Gastroesophageal sphincter (tissue), 4 donors: ENCODE results near the gene TMEM178A. TPM values are rescaled to one million over a fixed set of nuclear protein-coding genes. Genes with fewer than 3 reads are reported as not detected.

Source experiments
- ATAC-seq: fragments of 150-250 bp; one replicate; pipeline ENCODE4 v1.9.1; 2016; ENCODE audit warnings: mild to moderate bottlenecking, moderate library complexity
- H3K27ac ChIP-seq, 4 donors: fragments of 200-600 bp; sonication (generic) in 3 of 4; 1 replicate in 3 of 4; 2 replicates in 1 of 4; pipeline ENCODE4 v1.5.1; 2016 to 2019
- H3K27me3 ChIP-seq: fragments of 200-600 bp; sonication (generic); one replicate; pipeline ENCODE4 v1.5.1; 2019
- H3K36me3 ChIP-seq, 2 donors: fragments of 200-600 bp; sonication (generic); one replicate each; pipeline ENCODE4 v1.5.1; 2019; ENCODE audit warnings: control low read depth in 1 of 2
- H3K4me1 ChIP-seq, 3 donors: fragments of 200-600 bp; sonication (generic); 1 replicate in 2 of 3; 2 replicates in 1 of 3; pipeline ENCODE4 v1.5.1; 2016 to 2019; ENCODE audit warnings: control low read depth in 2 of 3
- H3K4me3 ChIP-seq, 2 donors: fragments of 200-600 bp; sonication (generic); one replicate each; pipeline ENCODE4 v1.5.1; 2019; ENCODE audit warnings: mild to moderate bottlenecking in 1 of 2, moderate library complexity in 1 of 2
- H3K9me3 ChIP-seq, 3 donors: fragments of 200-600 bp; sonication (generic); one replicate each; pipeline ENCODE4 v1.5.1; 2017 to 2019; ENCODE audit warnings: control low read depth in 2 of 3
- EP300 ChIP-seq: sonication (generic); formaldehyde crosslinking; IDR thresholded peaks from one replicate; pipeline ENCODE4 v1.6.1; 2017; ENCODE audit warnings: antibody characterized with exemption, mild to moderate bottlenecking
- POLR2A ChIP-seq, 2 donors: fragments of 450-650 bp; IDR thresholded peaks; one replicate each; pipeline ENCODE4 v1.6.1; 2017; ENCODE audit warnings: antibody characterized with exemption in 2 of 2, mild to moderate bottlenecking in 2 of 2, moderate library complexity in 1 of 2
- POLR2AphosphoS5 ChIP-seq: sonication (generic); formaldehyde crosslinking; IDR thresholded peaks from one replicate; pipeline ENCODE4 v1.6.1; 2017; ENCODE audit warnings: antibody characterized with exemption
- WGBS, 2 donors: methylation state at CpG; one replicate each; pipeline ENCODE4 v1.1.5; 2018; ENCODE audit warnings: low coverage in 1 of 2; 5-methylcytosine and 5-hydroxymethylcytosine counted together
- total RNA-seq, 4 donors: library from RNA; depleted of rRNA; stranded (reverse); fragments of >200 nt; gene quantifications; one replicate each; pipeline ENCODE4 v1.1.0, GENCODE V29; 2016
- TF ChIP-seq, protein P1 (sequence below), 4 experiments: fragments of 200-600 bp in 2 of 4; fragments of 450-650 bp in 2 of 4; sonication (generic) in 1 of 4; IDR thresholded peaks; one replicate each; pipeline ENCODE4 v1.5.1; 2017 to 2019; ENCODE audit warnings: antibody characterized with exemption in 4 of 4, mild to moderate bottlenecking in 2 of 4, moderate library complexity in 2 of 4

TMEM178A gene
- total RNA-seq, 4 donors from 2014 or later: 3.4 to 14.6 (median 4.8) TPM

DNA sequence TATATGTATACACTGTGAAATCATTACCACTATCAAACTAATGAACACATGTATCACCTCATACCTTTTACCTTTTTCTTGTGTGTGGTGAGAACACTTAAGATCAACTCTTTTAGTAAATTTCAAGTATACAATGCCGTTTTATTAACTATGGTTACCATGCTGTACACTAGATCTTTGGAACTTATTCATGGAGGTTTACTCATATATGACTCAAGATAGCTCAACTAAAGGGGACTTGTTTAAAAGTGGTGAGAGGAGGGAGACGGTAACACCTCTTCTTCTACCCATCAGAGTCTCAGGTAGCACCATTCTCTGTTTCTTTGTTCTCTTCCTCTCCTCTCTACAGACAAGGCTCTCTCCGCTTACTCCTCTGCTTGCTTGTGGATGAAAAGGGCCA lies 36.1 kb upstream of the TMEM178A start:
- WGBS, 2 donors: 96 to 98% methylated on average over 3 of the region's 3 CpGs
- Histone ChIP-seq H3K36me3 (no peaks in the 10 kb centered on the region), H3K4me3 (no peak overlapping the region), H3K9me3 (no peaks in the 10 kb centered on the region), H3K4me1 (no peaks in the 10 kb centered on the region), H3K27me3 (no peaks in the 10 kb centered on the region), H3K27ac (no peak overlapping the region)
- no peak for TF ChIP-seq POLR2A (IDR thresholded peaks at IDR 0.05)
- ATAC-seq: no peak

DNA sequence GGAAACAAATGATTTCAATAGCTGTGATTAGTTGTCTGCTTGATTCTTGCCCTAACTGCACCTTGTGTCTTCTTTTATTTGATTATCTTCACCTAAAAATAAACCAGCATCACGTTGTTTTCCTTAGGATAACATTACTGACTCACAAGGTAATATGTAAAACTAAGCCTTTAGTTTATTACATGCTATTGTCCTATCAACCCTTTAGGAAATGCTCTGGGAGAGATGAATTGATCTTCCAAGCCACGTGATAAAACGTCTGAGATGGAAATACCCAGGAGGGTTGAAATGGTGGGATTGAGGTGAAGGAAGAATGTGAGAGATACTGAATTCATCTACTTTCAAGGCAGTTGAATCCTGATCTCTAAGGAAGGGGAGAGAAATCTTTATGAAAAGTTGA lies 34.5 kb upstream of the TMEM178A start:
- H3K27ac ChIP-seq: no peak overlapping the region
- no peak for ATAC-seq
- H3K27me3 ChIP-seq: no peaks in the 10 kb centered on the region
- H3K36me3 ChIP-seq: no peaks in the 10 kb centered on the region
- H3K4me3 ChIP-seq: no peak overlapping the region
- TF ChIP-seq POLR2AphosphoS5: no peak
- no peaks in the 10 kb centered on the region for H3K9me3 ChIP-seq
- no peaks in the 10 kb centered on the region for H3K4me1 ChIP-seq
- 90 to 100% methylated on average over 2 to 3 of the region's 3 CpGs for WGBS, 2 donors

DNA sequence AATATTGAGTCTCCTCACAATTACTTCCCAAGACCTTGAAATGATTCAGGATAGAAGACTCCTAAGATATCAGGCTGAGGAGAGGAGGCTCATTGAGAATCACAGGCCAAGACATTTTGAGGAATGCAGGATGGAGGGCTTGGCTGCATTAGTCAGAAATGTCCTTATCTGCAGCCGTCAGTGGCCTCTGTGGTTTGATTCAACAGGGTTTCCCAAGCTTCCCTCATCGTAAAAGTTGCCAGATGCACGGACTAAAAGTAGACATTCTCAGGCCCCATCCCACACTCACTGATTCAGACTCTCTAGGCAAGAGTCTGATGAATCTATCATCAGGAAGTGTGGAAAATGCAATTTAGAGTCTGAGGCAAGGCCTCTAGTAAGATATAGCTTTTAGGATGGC lies 34.0 kb upstream of the TMEM178A start:
- Histone ChIP-seq H3K9me3 (no peaks in the 10 kb centered on the region), H3K4me3 (no peak overlapping the region), H3K27me3 (no peaks in the 10 kb centered on the region), H3K36me3 (no peaks in the 10 kb centered on the region), H3K27ac (no peak overlapping the region), H3K4me1 (no peaks in the 10 kb centered on the region)
- 30 to 46% methylated on average over 2 to 3 of the region's 3 CpGs for WGBS, 2 donors
- TF ChIP-seq POLR2A (IDR thresholded peaks at IDR 0.05): no peak
- TF ChIP-seq POLR2AphosphoS5: no peak
- ATAC-seq: peak; percentile 22

DNA sequence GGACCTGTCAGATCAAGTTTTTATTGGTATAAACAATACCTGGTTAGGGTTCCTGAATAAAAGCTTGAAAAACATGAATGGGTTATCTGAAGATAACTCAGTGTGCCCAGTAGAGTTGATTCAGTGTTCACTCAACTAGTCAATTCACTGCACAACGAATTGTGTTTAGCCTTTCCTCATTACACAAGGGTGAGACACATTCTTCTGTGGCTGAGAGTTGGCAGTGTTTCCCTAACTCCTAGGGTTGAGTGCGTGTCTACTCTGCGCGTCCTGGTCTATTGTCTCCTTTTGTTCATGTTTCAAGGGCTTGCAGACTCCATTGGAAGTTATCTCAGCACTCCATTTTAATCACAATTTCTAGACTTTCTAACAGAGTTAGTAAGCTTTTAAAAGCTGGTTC lies 32.8 kb upstream of the TMEM178A start:
- H3K4me3 ChIP-seq: no peak overlapping the region
- H3K27ac ChIP-seq: no peak overlapping the region
- H3K4me1 ChIP-seq: no peaks in the 10 kb centered on the region
- H3K36me3 ChIP-seq: no peaks in the 10 kb centered on the region
- no peaks in the 10 kb centered on the region for H3K27me3 ChIP-seq
- no peak for ATAC-seq
- no peaks in the 10 kb centered on the region for H3K9me3 ChIP-seq
- TF ChIP-seq POLR2AphosphoS5 (no peak), POLR2A (IDR thresholded peaks at IDR 0.05) (no peak), EP300 (no peak)
- TF ChIP-seq, protein P1, sequence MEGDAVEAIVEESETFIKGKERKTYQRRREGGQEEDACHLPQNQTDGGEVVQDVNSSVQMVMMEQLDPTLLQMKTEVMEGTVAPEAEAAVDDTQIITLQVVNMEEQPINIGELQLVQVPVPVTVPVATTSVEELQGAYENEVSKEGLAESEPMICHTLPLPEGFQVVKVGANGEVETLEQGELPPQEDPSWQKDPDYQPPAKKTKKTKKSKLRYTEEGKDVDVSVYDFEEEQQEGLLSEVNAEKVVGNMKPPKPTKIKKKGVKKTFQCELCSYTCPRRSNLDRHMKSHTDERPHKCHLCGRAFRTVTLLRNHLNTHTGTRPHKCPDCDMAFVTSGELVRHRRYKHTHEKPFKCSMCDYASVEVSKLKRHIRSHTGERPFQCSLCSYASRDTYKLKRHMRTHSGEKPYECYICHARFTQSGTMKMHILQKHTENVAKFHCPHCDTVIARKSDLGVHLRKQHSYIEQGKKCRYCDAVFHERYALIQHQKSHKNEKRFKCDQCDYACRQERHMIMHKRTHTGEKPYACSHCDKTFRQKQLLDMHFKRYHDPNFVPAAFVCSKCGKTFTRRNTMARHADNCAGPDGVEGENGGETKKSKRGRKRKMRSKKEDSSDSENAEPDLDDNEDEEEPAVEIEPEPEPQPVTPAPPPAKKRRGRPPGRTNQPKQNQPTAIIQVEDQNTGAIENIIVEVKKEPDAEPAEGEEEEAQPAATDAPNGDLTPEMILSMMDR (IDR thresholded peaks at IDR 0.05): no peak
- WGBS, 2 donors: 76 to 82% methylated on average over 3 to 4 of the region's 4 CpGs

DNA sequence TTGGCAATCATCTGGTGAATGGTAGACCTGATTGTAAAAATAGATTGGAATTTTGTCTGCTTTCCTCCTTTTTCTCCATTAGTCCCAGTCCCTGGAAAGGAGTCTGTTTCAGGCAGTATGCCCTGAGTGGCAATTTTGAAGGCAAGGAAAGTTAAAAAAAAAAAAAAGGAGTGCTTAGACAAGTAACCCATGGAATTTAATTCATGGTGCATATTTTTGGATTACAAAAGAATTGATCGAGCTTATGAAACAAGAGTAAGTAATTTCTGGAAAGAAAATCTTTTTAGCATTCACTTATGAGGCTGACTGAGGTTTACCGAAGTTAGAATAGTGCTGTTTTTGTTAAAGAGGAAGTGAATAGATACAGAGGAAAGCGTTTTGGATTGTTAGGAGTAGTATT lies 29.4 kb upstream of the TMEM178A start:
- Histone ChIP-seq H3K36me3 (no peaks in the 10 kb centered on the region), H3K9me3 (no peaks in the 10 kb centered on the region), H3K4me3 (no peak overlapping the region), H3K27me3 (no peaks in the 10 kb centered on the region), H3K27ac (no peak overlapping the region), H3K4me1 (no peaks in the 10 kb centered on the region)
- TF ChIP-seq, protein P1 (IDR thresholded peaks at IDR 0.05): no peak
- TF ChIP-seq EP300 (no peak), POLR2AphosphoS5 (no peak), POLR2A (IDR thresholded peaks at IDR 0.05) (no peak)
- WGBS, 2 donors: 84 to 90% methylated on average over 3 of the region's 3 CpGs
- no peak for ATAC-seq

DNA sequence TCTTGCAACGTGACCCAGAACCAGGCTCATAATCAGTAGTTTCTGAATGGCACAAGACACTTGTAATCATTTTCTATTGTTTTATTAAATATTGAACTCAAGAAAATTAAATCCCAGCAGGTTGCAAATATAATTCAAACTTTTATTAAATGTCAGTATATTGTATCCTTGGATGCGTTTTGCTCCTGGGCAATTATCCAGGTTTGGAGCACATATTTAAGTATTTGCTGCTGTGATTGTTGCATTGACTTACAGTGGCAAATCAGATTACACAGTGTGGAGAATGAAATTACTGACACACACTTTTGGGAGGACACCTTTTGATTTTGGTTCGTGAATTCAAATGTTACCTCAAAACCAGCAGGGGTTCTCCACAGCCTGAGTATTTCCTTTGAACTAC lies 27.1 kb upstream of the TMEM178A start:
- 79 to 81% methylated on average over 1 to 3 of the region's 3 CpGs for WGBS, 2 donors
- H3K4me3 ChIP-seq: no peak overlapping the region
- no peaks in the 10 kb centered on the region for H3K36me3 ChIP-seq
- no peaks in the 10 kb centered on the region for H3K9me3 ChIP-seq
- no peaks in the 10 kb centered on the region for H3K27me3 ChIP-seq
- TF ChIP-seq EP300 (no peak), POLR2A (IDR thresholded peaks at IDR 0.05) (no peak), POLR2AphosphoS5 (no peak)
- TF ChIP-seq, protein P1 (IDR thresholded peaks at IDR 0.05): no peak
- H3K4me1 ChIP-seq: peaks cover 0 to 12% (median 0%) of the 10 kb centered on the region in 3 donors
- ATAC-seq: no peak
- no peak overlapping the region for H3K27ac ChIP-seq
